ENCODE results near the gene ITK.

- TF ChIP-seq CTCF (IDR thresholded peaks at IDR 0.05; ENCODE audit: insufficient read depth, low read length, poor library complexity, severe bottlenecking) (peak; percentile 88), EZH2phosphoT487 (conservative IDR thresholded peaks at IDR 0.05; ENCODE audit: low read length) (no peak)
Observed at GRCh38 chr5:157148734-157149615, 31.7 kb upstream of the ITK start.

Data from SU-DHL-6 (cell line).